HEK293 (cell line): ENCODE results near the gene DHX9.
"Not testable (repeated sequence)": the region's sequence is repeated elsewhere in the genome, so short reads cannot be mapped to it uniquely, and the experiment has no call there.

Experiments
- CTCF ChIA-PET: fragments of 350-600 bp; formaldehyde crosslinking; extraction: SDS; loops from one replicate; lab custom pipeline; 2021; ENCODE audit warnings: antibody characterized with exemption; lab: Yijun Ruan, JAX
- POLR2A ChIA-PET: fragments of 300-600 bp; formaldehyde crosslinking; extraction: SDS; loops from one replicate; lab custom pipeline; 2020; ENCODE audit warnings: antibody characterized with exemption, inconsistent platforms; lab: Yijun Ruan, JAX
- H3K27ac ChIP-seq: fragments of 200-500 bp; sonication (Bioruptor generic); 2 replicates; pipeline ENCODE4 v1.5.1; 2014; ENCODE audit warnings: low read depth, low read length, control low read depth, inconsistent platforms; ENCODE audit errors: extremely low read depth
- H3K36me3 ChIP-seq, 2 experiments: fragments of 200-500 bp in 1 of 2; sonication (Bioruptor generic) in 1 of 2; 1 replicate in 1 of 2; 2 replicates in 1 of 2; pipeline ENCODE4 v1.5.1; 2014 to 2017; ENCODE audit warnings: inconsistent platforms in 2 of 2, low read length in 2 of 2; ENCODE audit not compliant: control insufficient read depth in 2 of 2, insufficient read depth in 1 of 2
- H3K4me1 ChIP-seq: fragments of 200-500 bp; sonication (Bioruptor generic); 2 replicates; pipeline ENCODE4 v1.5.1; 2014; ENCODE audit warnings: mild to moderate bottlenecking, low read length, inconsistent platforms; ENCODE audit not compliant: control insufficient read depth, insufficient read depth
- H3K4me3 ChIP-seq: 2 replicates; pipeline ENCODE4 v1.5.1; 2011; ENCODE audit warnings: low read depth, mild to moderate bottlenecking, control low read depth, low read length, moderate library complexity
- H3K9me3 ChIP-seq: fragments of 200-500 bp; sonication (Bioruptor generic); 2 replicates; pipeline ENCODE4 v1.5.1; 2014; ENCODE audit warnings: low read depth, low read length, inconsistent platforms; ENCODE audit not compliant: control insufficient read depth, insufficient read depth
- KLF9 ChIP-seq: fragments of 450-650 bp; formaldehyde crosslinking; IDR thresholded peaks from 2 replicates; pipeline ENCODE4 v1.5.1; 2016; ENCODE audit warnings: missing biosample characterization, missing genetic modification characterization, low read depth
- MEIS1 ChIP-seq: sonication (generic); formaldehyde crosslinking; IDR thresholded peaks from 2 replicates; pipeline ENCODE4 v1.8.1; 2022; ENCODE audit warnings: missing genetic modification reagents, mild to moderate bottlenecking, borderline replicate concordance
- MZF1 ChIP-seq: fragments of 450-650 bp; formaldehyde crosslinking; IDR thresholded peaks from 2 replicates; pipeline ENCODE4 v1.5.1; 2017; ENCODE audit warnings: missing biosample characterization, missing genetic modification characterization, borderline replicate concordance
- PRDM4 ChIP-seq: fragments of 450-650 bp; formaldehyde crosslinking; IDR thresholded peaks from 2 replicates; pipeline ENCODE4 v1.5.1; 2017; ENCODE audit warnings: missing biosample characterization, missing genetic modification characterization
- YY1 ChIP-seq: fragments of 450-650 bp; formaldehyde crosslinking; IDR thresholded peaks from 2 replicates; pipeline ENCODE4 v1.5.1; 2018; ENCODE audit warnings: missing biosample characterization, missing genetic modification characterization
- YY2 ChIP-seq: fragments of 450-650 bp; formaldehyde crosslinking; IDR thresholded peaks from 2 replicates; pipeline ENCODE4 v1.5.1; 2016; ENCODE audit warnings: missing biosample characterization, missing genetic modification characterization
- ZBTB11 ChIP-seq: fragments of 450-650 bp; formaldehyde crosslinking; conservative IDR thresholded peaks from 2 replicates; pipeline ENCODE4 v1.5.1; 2016; ENCODE audit warnings: low read depth, missing biosample characterization, missing genetic modification characterization
- ZEB2 ChIP-seq: fragments of 450-650 bp; formaldehyde crosslinking; IDR thresholded peaks from 2 replicates; pipeline ENCODE4 v1.5.1; 2016; ENCODE audit warnings: missing biosample characterization, missing genetic modification characterization
- ZFP69B ChIP-seq: fragments of 450-650 bp; formaldehyde crosslinking; IDR thresholded peaks from 2 replicates; pipeline ENCODE4 v1.5.1; 2016; ENCODE audit warnings: missing biosample characterization, missing genetic modification characterization
- ZIC2 ChIP-seq: fragments of 450-650 bp; formaldehyde crosslinking; IDR thresholded peaks from 2 replicates; pipeline ENCODE4 v1.5.1; 2016; ENCODE audit warnings: missing biosample characterization, missing genetic modification characterization
- ZNF140 ChIP-seq: fragments of 450-650 bp; formaldehyde crosslinking; IDR thresholded peaks from 2 replicates; pipeline ENCODE4 v1.5.1; 2016; ENCODE audit warnings: missing biosample characterization, missing genetic modification characterization
- ZNF157 ChIP-seq: fragments of 450-650 bp; formaldehyde crosslinking; IDR thresholded peaks from 2 replicates; pipeline ENCODE4 v1.5.1; 2016; ENCODE audit warnings: missing biosample characterization, missing genetic modification characterization
- ZNF223 ChIP-seq: fragments of 450-650 bp; formaldehyde crosslinking; IDR thresholded peaks from 2 replicates; pipeline ENCODE4 v1.5.1; 2016; ENCODE audit warnings: missing biosample characterization, missing genetic modification characterization
- ZNF521 ChIP-seq: fragments of 450-650 bp; formaldehyde crosslinking; IDR thresholded peaks from 2 replicates; pipeline ENCODE4 v1.5.1; 2017; ENCODE audit warnings: missing biosample characterization, mild to moderate bottlenecking, missing genetic modification characterization
- ZNF596 ChIP-seq: fragments of 450-650 bp; IDR thresholded peaks from 2 replicates; pipeline ENCODE4 v1.5.0; 2018; ENCODE audit warnings: missing biosample characterization, mild to moderate bottlenecking, missing genetic modification characterization, moderate library complexity
- ZNF777 ChIP-seq: fragments of 450-650 bp; formaldehyde crosslinking; IDR thresholded peaks from 2 replicates; pipeline ENCODE4 v1.5.1; 2017; ENCODE audit warnings: missing biosample characterization, missing genetic modification characterization, borderline replicate concordance
- ZSCAN18 ChIP-seq: fragments of 450-650 bp; formaldehyde crosslinking; IDR thresholded peaks from 2 replicates; pipeline ENCODE4 v1.5.1; 2016; ENCODE audit warnings: missing biosample characterization, missing genetic modification characterization
- ZSCAN30 ChIP-seq: fragments of 450-650 bp; IDR thresholded peaks from 2 replicates; pipeline ENCODE4 v1.5.1; 2018; ENCODE audit warnings: missing biosample characterization, mild to moderate bottlenecking, missing genetic modification characterization, moderate library complexity

DHX9 gene

GRCh38 chr1:182897696-182898095, 58.5 kb downstream of the DHX9 start:
- Histone ChIP-seq H3K36me3 (no peaks in the 10 kb centered on the region), H3K9me3 (no peaks in the 10 kb centered on the region), H3K4me1 (no peaks in the 10 kb centered on the region), H3K4me3 (no peak overlapping the region), H3K27ac (no peak overlapping the region)
- no peak for TF ChIP-seq ZNF777 (tag by site-specific recombination)
- TF ChIP-seq PRDM4: no peak
- TF ChIP-seq ZNF223 (tag by site-specific recombination): no peak
- TF ChIP-seq ZNF157 (tag by site-specific recombination): no peak
- TF ChIP-seq YY1 (tag by site-specific recombination): no peak
- TF ChIP-seq ZSCAN18: no peak
- no peak for TF ChIP-seq ZSCAN30 (tag by site-specific recombination)
- TF ChIP-seq ZNF521 (tag by site-specific recombination): no peak
- no peak for TF ChIP-seq YY2
- no peak for TF ChIP-seq MEIS1
- TF ChIP-seq MZF1 (tag by site-specific recombination): no peak
- TF ChIP-seq ZFP69B (tag by site-specific recombination): no peak
- no peak for TF ChIP-seq ZNF596
- no peak for TF ChIP-seq ZNF140
- TF ChIP-seq ZIC2 (tag by site-specific recombination): no peak
- no peak for TF ChIP-seq ZBTB11 (tag by site-specific recombination)
- TF ChIP-seq KLF9: no peak
- no peak for TF ChIP-seq ZEB2 (tag by site-specific recombination)
- ChIA-PET CTCF (no interaction called here), POLR2A (no interaction called here)

- H3K9me3 ChIP-seq, H3K4me1 ChIP-seq, POLR2A ChIA-PET, H3K36me3 ChIP-seq, CTCF ChIA-PET, H3K27ac ChIP-seq, H3K4me3 ChIP-seq: not testable (repeated sequence)
These were observed 62.8 kb downstream of the DHX9 start for GRCh38 chr1:182901946-182902345.
